TTC549 (cell line): Measurements from ENCODE around the gene PPP2R1A.
"Not testable (repeated sequence)": the region's sequence is repeated elsewhere in the genome, so short reads cannot be mapped to it uniquely, and the experiment has no call there.

Experiments
- FAIRE-seq: peaks from 2 replicates; lab custom pipeline; 2012; peaks lifted over from hg19 to GRCh38; lab: Jason Lieb, UNC

Gene PPP2R1A

GRCh38 chr19:52200755-52201391 is 11.0 kb downstream of the PPP2R1A start:
- FAIRE-seq = not testable (repeated sequence)

GRCh38 chr19:52206481-52206880 is 16.6 kb downstream of the PPP2R1A start:
- no peak for FAIRE-seq

DNA sequence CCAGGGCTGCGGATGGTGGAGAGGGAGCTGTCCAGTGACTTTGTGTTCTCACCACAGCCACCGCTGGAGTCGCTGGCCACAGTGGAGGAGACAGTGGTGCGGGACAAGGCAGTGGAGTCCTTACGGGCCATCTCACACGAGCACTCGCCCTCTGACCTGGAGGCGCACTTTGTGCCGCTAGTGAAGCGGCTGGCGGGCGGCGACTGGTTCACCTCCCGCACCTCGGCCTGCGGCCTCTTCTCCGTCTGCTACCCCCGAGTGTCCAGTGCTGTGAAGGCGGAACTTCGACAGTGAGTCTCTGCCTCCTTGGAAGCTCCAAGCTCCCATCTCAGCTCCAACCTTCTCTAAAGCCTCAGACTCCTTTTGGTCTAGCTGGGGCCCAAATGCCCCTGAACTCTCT is 21.4 kb downstream of the PPP2R1A start:
- no peak for FAIRE-seq

DNA sequence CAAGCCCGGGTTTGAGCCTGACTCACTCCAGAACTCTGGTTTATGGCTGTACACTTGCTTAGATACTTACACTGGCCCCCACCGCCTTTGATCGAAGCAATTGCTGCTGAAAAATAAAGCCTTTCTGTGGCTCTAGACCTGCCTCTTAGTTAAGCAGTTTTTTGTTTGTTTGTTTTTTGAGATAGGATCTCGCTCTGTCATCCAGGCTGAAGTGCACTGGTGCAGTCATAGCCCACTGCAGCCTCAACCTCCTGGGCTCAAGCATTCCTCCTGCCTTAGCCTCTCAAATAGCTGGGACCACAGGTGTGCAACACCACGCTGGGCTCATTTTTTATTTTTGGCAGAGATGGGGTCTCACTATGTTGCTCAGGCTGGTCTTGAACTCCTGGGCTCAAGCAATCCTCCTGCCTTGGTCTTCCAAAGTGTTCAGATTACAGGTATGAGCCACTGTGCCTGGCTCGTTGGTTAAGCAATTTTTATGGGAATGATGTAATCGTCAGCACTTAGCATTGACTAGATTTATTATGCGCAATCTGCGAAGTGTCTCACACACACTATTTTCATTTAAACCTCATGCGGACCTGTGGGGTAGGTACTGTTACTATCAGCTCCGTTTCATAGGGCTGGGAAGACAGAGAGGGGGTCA is 22.2 kb downstream of the PPP2R1A start:
- FAIRE-seq = no peak

DNA sequence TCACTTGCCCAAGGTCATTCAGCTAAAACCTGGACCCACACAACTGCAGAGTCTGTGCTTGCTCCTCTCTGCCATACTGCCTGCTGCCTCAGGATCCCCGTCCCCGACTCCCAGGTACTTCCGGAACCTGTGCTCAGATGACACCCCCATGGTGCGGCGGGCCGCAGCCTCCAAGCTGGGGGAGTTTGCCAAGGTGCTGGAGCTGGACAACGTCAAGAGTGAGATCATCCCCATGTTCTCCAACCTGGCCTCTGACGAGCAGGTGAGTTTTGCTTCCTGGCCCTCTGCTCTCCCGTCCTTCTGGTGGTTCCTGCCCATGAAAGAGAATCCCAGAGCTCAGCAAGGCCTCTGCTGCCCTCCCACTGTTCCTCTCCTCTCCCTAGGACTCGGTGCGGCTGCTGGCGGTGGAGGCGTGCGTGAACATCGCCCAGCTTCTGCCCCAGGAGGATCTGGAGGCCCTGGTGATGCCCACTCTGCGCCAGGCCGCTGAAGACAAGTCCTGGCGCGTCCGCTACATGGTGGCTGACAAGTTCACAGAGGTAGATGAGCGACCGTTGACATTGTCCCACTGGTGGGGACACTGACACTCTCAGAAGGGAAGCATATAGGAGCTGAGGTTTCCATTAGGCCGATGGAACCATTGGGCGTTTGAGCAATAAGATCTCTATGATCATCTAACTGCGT is 22.9 kb downstream of the PPP2R1A start:
- FAIRE-seq = no peak

DNA sequence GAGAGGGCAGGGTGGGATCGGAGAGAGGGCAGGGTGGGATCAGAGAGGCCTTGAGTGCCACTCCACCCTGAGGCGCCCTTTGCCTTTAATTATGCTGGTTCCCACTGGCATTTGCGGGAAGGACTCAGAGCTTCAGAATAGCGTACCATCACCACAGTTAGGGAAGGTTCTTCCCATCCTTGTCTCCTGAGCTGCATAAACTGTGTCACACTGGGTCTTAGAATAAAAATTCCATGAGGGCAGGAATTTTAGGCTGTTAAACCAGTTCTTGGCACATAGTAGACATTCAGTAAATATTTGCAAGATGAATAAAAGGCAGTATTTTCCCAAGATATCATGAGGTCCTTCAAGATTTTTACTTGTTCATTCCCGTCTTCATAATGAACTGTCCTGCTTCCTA is 24.4 kb downstream of the PPP2R1A start:
- no peak for FAIRE-seq

- FAIRE-seq = no peak
These were observed 26.5 kb downstream of the PPP2R1A start for GRCh38 chr19:52216401-52216800.

DNA sequence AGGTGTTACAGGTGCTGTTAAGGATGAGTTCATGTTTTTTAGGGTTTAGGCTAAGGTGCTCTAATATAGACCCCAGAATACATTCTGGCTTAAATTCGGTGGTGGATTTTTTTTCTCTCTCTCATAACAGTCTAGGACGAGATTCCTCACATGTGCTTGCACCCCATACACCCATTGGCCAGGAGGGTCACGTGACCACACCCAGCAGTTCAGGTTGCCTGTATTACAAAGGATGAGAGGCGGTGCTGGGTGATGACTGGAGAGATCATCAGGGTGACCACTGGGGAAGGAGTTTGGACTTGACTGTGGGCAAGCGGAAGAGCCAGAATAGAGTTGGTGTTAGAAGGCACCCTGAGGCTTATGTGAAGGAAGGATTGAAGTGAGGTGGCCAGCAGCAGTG is 27.7 kb downstream of the PPP2R1A start:
- FAIRE-seq = no peak

DNA sequence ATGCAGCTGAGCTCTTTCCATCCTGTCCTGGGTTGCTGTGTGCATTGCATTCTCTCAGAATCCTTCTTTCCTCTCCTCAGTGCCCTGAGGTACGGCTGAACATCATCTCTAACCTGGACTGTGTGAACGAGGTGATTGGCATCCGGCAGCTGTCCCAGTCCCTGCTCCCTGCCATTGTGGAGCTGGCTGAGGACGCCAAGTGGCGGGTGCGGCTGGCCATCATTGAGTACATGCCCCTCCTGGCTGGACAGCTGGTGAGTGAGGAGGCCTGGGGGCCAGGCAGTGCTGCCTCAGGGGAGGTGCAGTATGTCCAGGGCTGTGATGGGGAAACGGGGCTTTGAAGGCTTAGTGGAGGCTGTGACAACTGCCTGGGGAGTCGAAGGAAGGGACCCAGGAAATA is 29.8 kb downstream of the PPP2R1A start:
- FAIRE-seq = no peak

- FAIRE-seq = no peak
These were observed 31.2 kb downstream of the PPP2R1A start for GRCh38 chr19:52221031-52221430.

DNA sequence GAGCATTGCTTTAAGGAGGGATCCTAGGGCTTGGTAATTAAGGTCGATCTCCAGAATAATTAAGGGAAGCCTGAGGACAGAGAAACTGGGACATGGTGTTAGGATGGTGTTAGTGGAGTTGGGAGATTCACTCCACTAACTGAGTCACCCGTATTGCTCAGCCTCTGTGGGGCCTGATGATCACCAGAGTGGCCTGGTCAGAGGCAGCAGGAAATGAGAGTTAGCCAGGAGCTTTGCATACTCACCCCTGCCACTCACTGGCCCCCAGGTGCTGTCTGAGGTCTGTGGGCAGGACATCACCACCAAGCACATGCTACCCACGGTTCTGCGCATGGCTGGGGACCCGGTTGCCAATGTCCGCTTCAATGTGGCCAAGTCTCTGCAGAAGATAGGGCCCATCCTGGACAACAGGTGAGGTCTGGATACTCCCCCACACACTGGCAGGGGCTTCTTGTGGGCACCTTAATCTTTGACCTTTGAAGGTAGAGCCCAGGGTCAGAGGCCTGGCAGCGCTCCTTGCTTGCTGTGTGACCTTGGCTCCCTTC is 32.1 kb downstream of the PPP2R1A start:
- FAIRE-seq = no peak

DNA sequence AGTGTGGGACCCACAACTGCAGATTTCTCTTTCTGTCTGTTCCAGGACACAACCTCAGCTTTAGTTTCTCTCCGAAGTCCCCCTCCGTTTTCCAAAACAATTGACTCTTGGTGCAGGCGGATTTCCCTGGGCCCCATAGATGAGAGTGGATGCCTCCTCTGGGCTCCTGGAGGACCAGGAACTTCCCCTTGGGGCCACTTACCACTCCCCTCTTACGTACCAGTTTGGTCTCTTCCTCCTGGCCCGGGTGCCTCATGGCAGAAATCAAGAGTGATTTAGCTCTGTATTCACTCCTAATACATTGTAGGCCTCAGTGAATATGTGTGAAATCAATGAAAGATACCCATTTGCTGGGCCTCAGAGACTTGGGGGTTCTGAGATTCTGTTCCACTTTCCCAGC is 34.4 kb downstream of the PPP2R1A start:
- FAIRE-seq = no peak

GRCh38 chr19:52226652-52227051 is 36.8 kb downstream of the PPP2R1A start:
- no peak for FAIRE-seq

GRCh38 chr19:52227196-52227940 is 37.5 kb downstream of the PPP2R1A start:
- FAIRE-seq = no peak

DNA sequence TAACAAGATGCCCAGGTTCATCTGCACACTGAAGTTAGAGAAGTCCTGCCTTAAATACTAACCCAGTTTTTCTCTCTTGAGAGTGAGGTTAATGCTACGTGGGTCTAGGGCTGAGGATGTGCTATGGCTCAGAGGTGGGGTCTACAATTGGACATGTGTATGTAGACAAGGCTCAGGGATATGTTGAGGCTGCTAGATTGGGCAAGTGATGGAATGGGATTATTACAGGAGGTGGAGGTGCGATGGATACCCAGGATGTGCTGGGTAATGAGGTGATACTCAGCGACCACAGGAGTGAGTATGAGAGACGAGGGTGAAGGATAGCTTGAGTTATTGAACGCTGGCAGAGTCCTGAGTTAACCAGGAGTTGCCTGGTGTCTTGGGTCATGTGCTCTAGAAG is 38.1 kb downstream of the PPP2R1A start:
- no peak for FAIRE-seq

GRCh38 chr19:52229524-52229923 is 39.7 kb downstream of the PPP2R1A start:
- FAIRE-seq = no peak

DNA sequence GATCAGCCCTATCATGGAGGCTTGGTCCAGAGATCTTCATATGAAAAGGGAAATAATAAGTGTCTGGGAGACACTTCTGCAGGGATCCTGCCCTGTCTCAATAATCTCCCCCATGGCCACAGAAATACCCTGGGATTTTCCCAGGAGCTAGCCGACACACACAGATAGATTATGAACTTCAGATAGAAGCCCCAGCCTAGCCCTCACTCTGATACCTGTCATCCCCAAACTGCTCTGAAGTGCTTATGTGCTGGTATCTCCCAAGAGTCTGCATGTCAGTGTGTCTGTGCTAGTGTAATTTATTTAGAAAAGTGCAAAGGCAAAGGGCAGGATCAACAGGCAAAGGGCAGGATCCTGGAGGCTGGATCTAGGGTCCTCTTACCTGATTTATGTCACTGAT is 40.8 kb downstream of the PPP2R1A start:
- no peak for FAIRE-seq

GRCh38 chr19:52231154-52231910 is 41.5 kb downstream of the PPP2R1A start:
- FAIRE-seq = no peak

- FAIRE-seq = no peak
These were observed 44.6 kb downstream of the PPP2R1A start for GRCh38 chr19:52234406-52234805.

DNA sequence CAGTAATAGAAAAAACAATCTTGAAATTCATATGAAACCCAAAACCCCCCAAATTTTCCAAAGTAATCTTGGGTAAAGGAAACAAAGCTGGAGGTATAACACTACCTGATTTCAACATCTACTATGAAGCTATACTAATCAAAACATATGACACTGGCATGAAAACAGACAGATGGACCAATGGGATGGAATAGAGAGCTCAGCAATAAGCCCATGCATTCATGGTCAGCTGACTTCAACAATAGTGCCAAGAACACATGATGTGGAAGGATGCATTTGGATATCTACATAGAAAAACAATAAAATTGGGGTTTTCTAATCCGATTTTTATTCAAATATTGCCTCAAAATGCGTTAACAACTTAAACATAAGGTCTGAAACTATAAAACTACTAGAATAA is 47.3 kb downstream of the PPP2R1A start:
- FAIRE-seq = no peak

DNA sequence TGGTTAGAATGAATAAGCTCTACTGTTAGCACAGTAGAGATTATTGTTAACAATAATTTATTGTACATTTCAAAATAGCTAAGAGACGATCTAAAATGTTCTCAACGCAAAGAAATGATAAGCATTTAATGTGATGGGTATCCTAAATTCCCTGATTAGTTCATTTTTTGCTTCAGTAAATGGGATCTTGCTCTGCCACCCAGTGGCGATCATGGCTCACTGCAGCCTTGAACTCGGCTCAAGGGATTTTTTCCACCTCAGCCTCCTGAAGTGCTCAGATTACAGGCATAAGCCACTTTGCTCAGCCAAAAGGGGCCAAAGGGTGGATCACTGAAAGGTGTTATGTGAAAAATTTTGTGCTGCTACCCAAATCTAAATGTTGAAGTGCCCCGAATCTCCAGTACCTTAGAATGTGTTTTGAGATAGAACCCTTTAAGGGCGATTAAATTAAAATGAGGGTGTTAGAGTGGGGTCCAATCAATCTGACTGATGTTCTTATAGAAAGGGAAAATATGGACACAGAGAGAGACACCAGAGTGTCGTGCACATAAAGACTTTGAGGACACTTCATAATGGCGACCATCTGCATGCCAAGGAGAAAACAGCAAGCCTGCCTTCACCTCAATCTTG is 48.0 kb downstream of the PPP2R1A start:
- FAIRE-seq = peak; percentile 82

DNA sequence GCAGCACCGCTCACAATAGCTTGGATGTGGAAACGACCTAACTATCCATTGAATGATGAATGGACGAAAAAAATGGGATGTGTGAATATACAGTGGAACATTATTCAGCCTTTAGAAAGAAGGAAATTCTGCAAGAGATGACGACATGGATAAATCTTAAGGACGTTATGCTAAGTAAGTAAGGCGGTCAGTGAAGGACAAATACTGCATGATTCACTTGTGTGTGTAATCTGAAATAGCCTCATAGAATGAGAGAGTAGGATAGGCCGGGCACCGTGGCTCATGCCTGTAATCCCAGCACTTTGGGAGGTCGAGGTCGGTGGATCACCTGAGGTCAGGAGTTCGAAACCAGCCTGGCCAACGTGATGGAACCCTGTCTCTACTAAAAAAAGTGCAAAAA is 54.2 kb downstream of the PPP2R1A start:
- FAIRE-seq = no peak
